Measurements from ENCODE around the gene FMOD.

DNA sequence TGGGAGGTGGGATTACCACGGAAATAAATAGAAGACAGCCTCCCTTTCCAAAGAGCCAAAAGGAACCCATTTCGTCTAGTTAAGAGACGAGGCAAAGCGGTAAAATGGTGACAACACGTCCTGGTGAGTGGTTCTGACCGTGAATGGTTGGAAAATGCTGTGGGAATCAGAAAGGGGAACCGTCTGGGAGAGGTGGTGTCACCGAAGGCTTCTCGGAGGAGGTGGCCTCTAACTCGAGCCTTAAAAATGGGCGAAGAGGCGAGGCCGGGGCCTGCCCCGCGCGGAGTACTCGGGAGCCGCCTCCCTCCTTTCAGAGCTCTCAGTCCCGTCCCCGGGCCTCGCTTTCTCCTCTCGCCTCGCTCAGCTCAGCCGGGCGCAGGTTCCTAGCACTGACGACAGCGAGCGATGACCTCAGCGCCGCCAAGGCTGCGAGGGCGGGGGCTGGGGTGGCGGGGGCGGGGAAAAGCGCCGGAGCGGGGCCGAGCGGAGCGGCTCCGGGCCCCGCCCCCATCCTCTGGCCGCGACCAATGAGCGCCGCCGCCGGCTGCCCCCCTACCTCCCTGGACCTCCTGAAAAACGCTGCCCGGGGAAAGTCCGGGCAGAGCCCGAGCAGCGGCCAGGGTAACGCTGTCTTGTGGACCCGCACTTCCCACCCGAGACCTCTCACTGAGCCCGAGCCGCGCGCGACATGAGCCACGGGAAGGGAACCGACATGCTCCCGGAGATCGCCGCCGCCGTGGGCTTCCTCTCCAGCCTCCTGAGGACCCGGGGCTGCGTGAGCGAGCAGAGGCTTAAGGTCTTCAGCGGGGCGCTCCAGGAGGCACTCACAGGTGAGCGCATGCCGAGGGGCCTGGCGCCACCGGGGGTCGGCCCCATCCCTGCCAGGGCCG is 45.8 kb downstream of the FMOD start, which contains the start of gene BTG2:
- TF ChIP-seq, protein P1, sequence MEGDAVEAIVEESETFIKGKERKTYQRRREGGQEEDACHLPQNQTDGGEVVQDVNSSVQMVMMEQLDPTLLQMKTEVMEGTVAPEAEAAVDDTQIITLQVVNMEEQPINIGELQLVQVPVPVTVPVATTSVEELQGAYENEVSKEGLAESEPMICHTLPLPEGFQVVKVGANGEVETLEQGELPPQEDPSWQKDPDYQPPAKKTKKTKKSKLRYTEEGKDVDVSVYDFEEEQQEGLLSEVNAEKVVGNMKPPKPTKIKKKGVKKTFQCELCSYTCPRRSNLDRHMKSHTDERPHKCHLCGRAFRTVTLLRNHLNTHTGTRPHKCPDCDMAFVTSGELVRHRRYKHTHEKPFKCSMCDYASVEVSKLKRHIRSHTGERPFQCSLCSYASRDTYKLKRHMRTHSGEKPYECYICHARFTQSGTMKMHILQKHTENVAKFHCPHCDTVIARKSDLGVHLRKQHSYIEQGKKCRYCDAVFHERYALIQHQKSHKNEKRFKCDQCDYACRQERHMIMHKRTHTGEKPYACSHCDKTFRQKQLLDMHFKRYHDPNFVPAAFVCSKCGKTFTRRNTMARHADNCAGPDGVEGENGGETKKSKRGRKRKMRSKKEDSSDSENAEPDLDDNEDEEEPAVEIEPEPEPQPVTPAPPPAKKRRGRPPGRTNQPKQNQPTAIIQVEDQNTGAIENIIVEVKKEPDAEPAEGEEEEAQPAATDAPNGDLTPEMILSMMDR (conservative IDR thresholded peaks at IDR 0.05 in 1 of 2, IDR thresholded peaks at IDR 0.05 in 1 of 2; ENCODE audit: low read depth in 1 of 2, low read length in 2 of 2), result no peak
- TF ChIP-seq EZH2 (IDR thresholded peaks at IDR 0.05; ENCODE audit: low read length, missing control alignments), result no peak
